PFSK-1 (cell line): ENCODE results near the gene TELO2.

Experiments
- FOXP2 ChIP-seq: optimal IDR thresholded peaks from 2 replicates; pipeline ENCODE3; 2011; ENCODE audit warnings: borderline replicate concordance, control low read depth, inconsistent platforms; ENCODE audit not compliant: insufficient read depth; ENCODE audit errors: extremely low read length, extremely low read depth
- POLR2AphosphoS5 ChIP-seq: IDR thresholded peaks from 2 replicates; pipeline ENCODE4 v1.6.1; 2012; ENCODE audit warnings: low read depth, mild to moderate bottlenecking, control low read depth, low read length, moderate library complexity
- REST ChIP-seq, 2 experiments: IDR thresholded peaks; 2 replicates each; pipeline versions ENCODE4 v1.6.1 to v1.8.0; 2011 to 2012; ENCODE audit warnings: low read depth in 2 of 2, low read length in 2 of 2, control low read depth in 1 of 2, inconsistent platforms in 1 of 2, mild to moderate bottlenecking in 1 of 2, moderate library complexity in 1 of 2; ENCODE audit not compliant: insufficient read depth in 1 of 2
- SIN3A ChIP-seq: IDR thresholded peaks from 2 replicates; pipeline ENCODE4 v1.6.1; 2012; ENCODE audit warnings: mild to moderate bottlenecking, low read length, moderate library complexity, borderline replicate concordance; ENCODE audit not compliant: insufficient read depth
- TAF1 ChIP-seq: IDR thresholded peaks from 2 replicates; pipeline ENCODE4 v1.6.1; 2012; ENCODE audit warnings: low read length, control low read depth, borderline replicate concordance; ENCODE audit not compliant: insufficient read depth

TELO2 gene

GRCh38 chr16:1485847-1486496 is 7.2 kb upstream of the TELO2 start:
- TF ChIP-seq REST (IDR thresholded peaks at IDR 0.05; ENCODE audit: insufficient read depth in 1 of 2, low read depth in 2 of 2, low read length in 2 of 2) (no peak), FOXP2 (no peak), TAF1 (no peak)

DNA sequence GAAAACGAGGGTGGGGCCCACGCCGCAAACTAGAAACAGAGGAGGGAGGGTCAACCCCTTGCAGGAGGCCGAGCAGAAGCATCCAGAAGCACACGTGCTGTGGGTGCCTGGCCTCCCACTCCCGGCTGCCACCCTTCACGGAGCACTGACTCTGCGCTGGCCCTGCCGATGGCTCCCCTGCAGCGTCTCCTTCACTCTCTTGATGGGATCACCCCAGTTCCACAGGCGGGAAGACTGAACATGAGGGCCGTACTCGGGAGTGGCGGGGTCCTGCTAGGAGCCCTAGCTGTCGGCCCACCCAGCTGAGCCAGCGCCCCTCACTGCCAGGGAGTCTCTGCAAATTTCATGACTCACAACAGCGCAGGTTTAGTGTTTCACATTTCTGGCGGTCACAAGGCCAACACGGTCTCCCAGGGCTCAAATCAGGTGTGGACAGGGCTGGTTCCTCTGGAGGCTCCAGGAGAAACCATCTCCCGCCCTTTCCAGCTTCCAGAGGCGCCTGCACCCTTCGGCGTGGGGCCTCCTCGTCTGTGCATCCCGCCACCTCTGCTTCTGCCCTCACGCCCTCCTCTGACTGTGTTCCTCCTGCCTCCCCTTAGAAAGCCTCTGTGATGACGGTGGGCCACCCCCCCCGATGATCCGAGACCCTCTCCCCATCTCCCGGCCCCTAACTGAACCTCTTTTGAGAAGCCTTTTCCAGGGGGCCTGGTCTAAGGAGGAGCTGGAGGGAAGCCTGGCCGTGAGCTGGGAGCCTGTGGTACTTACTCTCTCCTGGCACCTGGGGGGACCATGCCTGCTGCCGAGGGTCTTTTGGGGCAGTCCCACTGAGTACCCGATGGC is 6.4 kb upstream of the TELO2 start:
- TF ChIP-seq FOXP2 (no peak), SIN3A (no peak), REST (IDR thresholded peaks at IDR 0.05; ENCODE audit: insufficient read depth in 1 of 2, low read depth in 2 of 2, low read length in 2 of 2) (no peak), POLR2AphosphoS5 (no peak), TAF1 (no peak)

DNA sequence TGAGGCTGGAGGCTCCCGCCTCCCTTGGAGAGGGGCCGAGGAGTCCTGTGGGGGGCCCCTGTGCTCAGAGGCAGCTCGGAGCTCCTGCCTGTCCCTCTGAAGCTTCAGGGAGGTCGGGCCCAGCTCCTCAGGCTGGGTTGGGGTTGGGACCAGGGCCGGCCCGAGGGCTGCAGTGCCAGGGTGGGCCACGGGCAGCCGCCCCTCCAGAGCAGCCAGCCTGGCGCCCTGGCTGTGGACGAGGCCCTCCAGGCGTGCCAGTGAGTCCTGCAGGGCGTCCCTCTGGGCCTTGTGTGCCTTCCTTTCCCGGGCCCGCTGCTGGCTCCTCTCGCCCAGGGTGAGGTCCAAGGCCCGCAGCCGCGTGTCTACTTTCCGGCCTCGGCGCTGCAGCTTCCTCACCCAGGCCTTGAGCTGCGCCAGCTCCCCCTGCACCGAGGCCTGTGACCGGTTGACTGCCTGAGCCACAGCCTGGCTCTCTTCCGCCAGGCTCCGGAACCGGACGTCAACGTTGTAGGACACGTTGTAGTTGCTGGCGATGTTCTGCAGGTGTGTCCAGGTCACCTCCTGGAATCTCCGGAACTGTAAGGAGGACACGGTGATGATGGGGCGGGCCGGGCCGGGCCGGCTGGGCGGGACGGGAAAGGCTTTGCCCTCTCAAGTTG is 5.6 kb upstream of the TELO2 start:
- no peak for TF ChIP-seq SIN3A
- TF ChIP-seq REST (IDR thresholded peaks at IDR 0.05; ENCODE audit: insufficient read depth in 1 of 2, low read depth in 2 of 2, low read length in 2 of 2), result no peak
- no peak for TF ChIP-seq FOXP2
- TF ChIP-seq POLR2AphosphoS5, result no peak

GRCh38 chr16:1488054-1488601 is 5.0 kb upstream of the TELO2 start:
- no peak for TF ChIP-seq TAF1
- TF ChIP-seq SIN3A, result no peak
- no peak for TF ChIP-seq POLR2AphosphoS5
- TF ChIP-seq REST (IDR thresholded peaks at IDR 0.05; ENCODE audit: insufficient read depth in 1 of 2, low read depth in 2 of 2, low read length in 2 of 2), result no peak
